Endometrial microvascular endothelial cells (primary cell): ENCODE data around the gene GPC6. TPM values are rescaled to one million over a fixed set of nuclear protein-coding genes. Genes with fewer than 3 reads are reported as not detected.

Experiments used
- in situ Hi-C: cut with HindIII; loops from 2 replicates; pipeline ENCODE4 v1.10.0; 2017; ENCODE audit warnings: low sequenced_read_pairs, low pct_unique_long_range_greater_than_20kb; ENCODE audit errors: inconsistent ontology term
- total RNA-seq: library from RNA; depleted of rRNA; stranded (reverse); fragments of >200 nt; gene quantifications from one replicate; pipeline ENCODE4 v1.2.3, GENCODE V29; 2015; ENCODE audit errors: inconsistent ontology term

The GPC6 gene
- total RNA-seq, 1 donor from 2014 or later: 0.46 TPM

DNA sequence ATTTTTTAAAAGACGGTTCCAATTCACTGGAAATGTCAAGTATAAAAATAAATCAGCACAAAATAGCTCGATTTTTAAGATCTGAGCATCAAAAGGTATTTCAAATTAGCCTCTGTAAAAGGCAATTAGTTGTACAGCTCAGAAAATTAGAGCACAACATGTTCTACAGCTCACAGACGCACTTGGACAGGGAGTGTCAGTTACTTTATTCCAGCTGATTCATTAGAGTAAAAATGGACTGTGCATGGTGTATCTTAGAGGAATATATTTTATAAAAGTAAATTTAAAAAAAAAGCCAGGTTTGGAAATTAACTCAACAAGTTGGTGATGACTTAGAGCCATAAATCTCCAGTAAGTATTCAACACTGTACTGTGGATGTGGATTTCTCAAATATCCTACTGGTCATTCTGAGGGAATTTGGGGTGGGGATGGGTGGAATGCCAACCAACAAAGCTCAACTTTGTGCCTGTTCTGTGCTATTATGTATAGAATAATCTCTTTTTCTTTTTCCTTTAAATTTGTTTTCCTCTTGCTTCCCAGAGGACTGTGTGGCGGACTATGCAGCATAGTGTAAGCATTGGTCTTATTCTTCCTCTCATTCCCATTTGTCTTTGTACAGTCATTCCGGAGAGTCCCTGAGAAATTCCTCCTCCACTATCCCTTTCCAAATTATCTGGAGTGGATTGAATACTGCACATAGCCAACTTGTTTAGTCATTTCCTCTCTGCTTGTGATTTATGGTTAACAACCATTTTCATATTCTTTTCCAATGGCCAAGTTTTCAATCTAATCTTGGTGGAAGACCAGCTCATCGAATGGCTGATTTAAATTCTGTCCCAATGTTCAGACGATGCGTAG, 1083.6 kb downstream of the GPC6 start:
- in situ Hi-C loops: no loop called here

DNA sequence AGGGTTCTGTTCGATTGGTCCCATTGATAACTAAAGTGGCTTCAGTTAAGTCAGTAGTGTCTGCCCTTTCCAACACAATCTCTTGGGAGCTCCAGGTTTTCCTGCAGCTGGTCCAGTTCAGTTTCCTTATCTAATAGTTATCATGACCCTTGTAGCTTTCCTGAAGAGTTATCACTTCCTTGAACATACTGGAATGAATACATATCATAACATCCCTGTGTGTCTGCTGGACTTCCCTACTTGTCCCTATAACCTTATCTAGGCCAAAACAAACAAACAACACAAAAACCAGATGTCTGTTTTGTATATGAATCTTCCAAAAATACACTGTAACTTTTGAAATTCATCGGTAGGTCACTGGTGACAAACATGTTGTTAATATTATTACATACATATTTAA, 1085.3 kb downstream of the GPC6 start:
- in situ Hi-C loops: no loop called here

DNA sequence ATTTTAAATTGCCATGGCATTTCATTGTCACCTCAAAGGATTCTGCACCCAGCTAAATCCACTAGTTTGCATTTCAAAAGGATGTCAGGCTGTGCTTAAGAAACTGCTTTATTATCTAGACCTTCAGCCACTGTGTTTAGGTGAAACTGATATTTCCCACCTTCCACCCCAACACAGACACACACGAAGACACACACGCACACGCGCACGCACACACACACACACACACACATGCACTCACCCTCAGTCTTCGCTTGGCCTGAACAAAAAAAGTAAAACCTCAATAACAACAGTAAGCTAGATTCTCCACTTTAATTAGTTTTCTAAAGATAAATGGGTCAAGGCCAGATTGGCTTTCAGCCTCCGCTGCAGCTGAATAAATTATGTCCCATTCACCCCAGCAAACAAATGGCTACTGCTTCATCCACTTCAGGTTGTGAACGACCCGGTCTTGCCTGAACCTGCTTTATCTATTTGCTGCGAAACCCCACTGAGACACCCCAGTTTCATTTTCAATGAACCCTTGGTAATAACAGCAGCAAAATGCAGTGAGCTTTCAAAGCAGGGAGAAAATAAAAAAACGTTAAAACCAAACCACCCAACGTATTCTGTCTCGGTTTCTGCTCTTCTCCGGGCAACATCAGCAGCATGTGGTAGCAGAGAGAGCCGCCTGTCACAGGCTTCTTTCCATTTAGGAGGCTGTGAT, 1086.1 kb downstream of the GPC6 start:
- in situ Hi-C loops: no loop called here

DNA sequence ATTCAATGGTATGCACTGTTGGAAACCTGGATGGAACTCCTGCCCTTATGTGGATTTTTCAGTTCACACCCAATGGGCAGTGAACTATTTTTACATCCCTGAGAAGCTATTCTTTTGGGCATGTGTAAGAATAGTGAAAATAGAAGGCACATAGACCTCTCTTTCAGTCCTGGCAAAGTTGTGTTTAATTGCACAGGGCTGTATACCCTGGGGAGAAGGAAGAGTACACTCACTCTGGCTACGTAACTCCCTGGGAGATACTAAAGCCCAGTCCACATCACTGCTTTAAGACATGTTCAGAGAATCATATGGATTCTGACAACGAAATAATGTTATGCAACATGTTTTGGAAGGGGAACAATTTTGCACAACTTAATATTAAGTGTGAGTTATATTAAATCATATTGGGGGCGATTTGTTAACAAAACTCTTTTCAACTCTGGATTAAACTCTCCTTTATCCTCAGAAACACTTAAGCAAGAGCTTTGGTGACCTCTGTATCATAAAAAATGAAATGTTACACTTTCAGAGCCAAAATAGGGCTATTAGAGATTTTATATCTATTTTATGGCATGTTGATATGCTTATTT, 1086.8 kb downstream of the GPC6 start:
- in situ Hi-C loops: no loop called here

DNA sequence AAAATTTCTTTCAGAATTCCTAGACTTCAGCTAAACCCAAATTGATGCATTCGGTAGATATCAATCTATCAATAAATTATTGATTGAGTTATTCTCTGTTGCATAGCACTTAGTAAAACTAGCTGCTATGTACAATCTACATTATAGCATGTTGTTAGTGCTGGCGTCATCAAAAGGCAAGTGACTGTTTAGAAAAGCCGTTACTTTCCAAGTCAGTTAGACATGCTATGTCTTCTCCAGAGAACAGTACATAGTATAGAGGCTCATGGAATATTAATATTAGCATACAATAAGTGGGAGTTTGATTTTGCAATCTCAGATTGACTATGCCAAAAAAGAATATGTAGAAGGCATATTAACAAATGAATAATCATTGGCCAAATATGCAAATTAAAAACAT, 1087.3 kb downstream of the GPC6 start:
- in situ Hi-C loops: no loop called here

DNA sequence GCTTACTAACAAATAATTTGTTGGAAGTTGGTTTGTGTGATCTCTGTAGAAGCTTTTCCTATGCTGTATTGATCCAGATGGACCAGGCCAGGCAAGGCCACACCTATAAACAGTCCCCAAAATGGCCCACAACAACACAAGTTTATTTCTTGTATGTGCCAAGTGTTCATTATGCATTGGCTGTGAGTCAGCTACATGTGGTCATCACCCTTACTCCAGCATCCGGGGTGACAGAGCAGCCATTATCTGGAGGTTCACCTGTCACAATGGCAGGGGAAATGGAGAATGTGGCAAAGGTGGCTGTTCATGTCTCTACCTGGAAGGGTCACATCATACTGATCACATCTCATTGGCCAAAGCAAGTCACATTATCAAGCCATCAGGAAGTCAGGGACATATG, 1088.6 kb downstream of the GPC6 start:
- in situ Hi-C loops: no loop called here

DNA sequence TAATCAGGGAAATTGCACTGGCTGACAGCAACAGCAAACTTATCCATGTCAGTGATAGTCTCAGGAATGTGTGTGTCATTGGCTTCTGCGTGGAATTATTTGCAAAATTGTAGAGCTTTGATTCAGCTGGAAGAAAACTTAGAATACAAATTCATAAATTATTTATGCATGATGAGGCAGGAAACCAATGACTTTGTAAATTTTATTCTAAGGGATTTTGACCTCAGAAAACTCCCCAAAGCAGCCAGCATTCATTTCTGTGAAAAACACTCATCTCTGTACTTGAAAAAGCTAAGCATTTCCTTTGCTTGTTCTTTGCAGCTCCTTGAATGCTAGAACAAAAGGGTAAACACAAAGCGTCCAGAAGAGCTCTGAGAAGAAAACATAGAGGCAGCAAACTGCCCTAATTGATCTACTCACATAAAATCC, 1090.5 kb downstream of the GPC6 start:
- in situ Hi-C loops: no loop called here

DNA sequence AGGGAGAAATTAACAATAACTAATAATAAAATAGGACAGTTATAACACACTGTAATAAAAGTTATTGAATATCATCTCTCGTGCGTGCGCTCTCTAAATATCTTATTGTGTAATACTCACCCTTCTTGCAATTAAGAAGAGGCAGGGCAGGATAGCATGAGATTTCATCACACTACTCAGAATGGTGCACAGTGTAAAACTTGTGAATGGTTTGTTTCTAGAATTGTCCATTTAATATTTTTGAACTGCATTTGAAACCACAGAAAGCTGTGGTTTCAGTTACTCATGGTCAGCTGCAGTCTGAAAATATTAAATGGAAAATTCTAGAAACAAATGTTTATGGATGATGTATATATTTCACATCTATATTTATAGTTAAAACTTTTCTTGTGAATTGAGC, 1091.8 kb downstream of the GPC6 start:
- in situ Hi-C loops: no loop called here

DNA sequence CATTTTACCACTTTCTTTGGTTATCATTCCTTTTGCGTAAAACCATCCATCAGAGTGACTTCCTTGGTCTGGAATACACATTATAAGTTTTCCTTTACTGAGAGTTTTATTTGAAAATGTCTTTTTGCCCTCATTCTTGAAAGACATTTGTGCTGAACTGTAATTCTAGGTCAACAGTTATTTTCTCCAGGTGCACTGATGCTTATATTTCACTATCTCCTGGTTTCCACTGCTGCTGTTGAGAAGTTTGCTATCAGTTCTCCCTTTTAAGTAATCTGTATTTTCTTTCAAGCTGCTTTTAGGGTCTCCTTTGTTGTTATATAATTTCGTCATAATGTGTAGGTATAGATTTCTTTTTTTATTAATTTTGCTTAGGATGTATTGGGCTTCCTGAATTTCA, 1092.9 kb downstream of the GPC6 start:
- in situ Hi-C loops: no loop called here

DNA sequence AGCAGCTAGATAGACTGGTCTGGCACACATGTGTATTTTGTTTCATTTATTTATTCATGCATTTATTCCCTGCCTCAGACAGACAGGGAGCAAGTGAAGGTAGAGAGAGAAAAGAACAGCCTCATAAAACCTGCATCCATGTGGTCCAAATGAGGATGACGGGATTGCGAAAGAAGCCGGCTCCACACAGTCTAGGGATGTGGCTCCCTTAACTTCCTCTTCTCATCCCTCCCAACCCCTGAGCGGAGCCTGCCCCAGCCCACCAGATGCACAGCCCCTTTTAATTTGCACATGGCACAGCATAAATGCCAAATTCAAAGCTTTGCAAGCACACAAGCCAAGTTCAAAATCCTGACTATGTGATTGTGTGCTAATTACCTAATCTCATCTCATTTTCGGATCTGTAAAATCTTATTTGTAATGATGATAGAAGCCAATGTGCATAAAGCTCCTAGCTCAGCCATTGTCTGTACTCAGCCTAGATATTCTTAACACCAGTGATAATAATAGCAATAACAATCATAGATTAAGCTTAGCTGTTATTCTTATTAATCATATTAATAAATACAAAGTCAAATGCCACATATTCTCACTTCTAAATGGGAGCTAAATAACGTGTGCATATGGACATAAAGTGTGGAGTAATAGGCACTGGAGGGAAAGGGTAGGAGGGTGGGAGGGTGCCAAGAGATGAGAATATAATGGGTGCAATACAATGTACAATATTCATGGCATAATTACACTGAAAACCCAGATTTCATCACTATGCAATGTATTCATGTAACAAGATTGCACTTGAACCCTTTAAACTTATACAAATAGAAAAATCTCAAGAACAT, 1096.5 kb downstream of the GPC6 start:
- in situ Hi-C loops: no loop called here

DNA sequence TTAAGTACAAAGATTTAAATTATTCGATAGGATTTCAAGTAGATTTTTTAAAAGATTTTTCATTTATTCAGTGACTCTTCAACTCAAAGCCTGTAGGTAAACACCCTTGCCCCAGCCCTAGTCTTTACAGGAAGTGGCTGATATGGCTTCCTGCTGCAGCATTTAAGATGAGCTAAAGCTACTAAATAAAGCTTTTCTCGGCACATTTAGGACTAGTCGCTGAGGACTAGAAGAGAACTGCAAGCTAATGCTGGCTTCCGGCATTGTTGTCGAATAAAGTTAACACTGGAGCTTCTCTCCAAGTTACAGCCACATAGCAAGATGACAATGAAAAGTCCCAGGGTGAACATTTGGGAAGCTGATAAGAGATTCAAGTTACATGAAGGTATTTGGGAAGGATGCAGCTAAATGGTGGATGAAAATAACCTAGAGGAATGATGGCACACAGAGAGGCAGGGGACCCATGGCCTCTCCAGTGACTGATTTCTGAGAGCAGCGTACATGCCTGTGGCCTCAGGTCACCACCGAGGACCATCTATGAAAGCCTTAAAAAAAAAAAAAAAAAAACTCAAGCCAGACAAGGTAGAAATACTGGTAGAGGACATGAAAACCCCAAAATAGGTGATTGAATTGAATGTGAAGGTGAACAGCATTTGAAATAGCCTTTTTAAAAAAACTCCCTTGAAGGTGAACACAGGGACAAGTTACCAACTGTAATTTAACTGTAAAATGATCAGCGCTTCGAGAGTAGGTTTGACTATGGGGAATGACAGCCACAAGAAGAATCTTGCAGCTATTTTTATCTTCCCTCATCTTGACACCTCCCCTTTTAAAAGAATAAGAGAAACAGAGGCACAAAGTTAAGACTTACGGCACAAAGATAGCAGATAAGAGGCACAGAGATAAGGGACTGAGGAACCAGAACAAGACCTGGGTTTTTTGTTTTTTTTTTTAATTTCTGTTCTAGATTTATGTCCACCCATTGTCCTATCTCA, 1097.5 kb downstream of the GPC6 start:
- in situ Hi-C loops: no loop called here

DNA sequence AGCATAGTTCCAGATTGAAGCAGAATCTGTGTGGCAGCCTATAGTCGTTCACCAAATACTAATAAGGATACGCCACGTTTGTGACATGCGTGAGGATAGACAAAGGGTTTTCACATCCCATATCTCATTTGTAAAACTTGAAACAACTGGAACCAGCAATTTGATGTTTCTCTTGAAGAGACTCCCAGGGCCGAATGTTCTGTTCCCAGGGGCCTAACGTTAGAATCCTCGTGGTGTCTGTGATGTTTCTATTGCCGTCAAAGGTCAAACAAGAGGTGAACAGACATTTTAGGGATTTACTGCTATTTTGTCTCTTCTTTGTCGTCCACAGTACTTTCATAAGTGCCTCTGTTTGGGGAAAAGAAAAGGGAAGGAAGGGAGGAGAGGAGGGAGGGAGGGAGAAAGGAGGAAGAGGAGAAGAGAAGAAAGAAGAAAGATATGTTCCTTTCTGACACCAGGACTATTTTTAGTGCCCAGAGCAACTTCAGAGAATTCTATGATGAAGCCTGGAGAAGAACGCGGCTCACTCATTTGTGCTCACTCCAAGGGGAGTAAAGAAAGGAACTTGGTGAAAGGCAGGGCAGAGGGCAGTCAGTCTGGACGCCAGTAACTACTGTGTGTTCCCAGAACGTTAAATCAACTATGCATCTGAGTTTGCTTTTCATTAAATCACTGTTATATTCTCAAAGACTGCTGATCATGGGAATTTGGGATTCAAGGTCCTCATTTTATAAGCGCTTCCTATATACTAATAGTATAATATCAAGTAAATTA, 1098.3 kb downstream of the GPC6 start:
- in situ Hi-C loops: no loop called here

DNA sequence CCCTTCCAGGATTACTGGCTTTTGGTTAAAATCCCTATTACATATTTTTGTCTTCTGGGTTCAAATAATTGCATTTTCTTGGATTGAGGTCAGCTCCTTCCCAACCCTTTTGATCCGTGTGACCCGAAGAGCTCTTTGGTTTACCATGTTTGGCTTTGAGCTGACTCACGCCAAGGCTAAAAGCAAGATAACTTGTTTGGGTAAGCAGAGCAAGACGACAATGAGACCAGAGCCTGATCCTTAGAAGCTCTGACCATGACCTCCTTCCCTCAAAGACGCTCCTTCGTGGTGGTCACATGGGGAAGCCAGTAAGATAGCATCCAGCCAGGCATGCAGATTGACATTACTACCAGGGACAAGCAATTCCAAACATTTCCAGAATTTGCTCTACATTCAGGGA, 1099.0 kb downstream of the GPC6 start:
- in situ Hi-C loops: no loop called here

DNA sequence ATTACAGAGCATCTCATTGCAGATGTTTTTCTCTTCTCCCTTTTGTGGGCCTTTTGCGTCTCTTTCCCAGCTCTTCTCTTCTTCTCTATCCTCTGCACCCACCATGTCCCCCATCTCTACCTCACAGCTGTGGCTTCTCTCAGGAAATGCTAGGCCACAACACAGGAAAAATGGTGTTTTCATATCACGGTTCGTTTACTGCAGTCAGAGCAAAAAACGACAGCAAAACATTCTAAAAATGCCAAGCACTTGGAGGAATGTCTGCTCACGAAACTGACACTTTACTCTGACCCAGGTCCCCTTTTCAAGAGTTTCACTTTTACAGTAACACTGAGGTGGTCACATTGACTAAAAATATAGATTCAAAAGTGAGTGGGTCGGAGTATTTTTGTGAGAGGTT, 1100.7 kb downstream of the GPC6 start:
- in situ Hi-C loops: no loop called here

DNA sequence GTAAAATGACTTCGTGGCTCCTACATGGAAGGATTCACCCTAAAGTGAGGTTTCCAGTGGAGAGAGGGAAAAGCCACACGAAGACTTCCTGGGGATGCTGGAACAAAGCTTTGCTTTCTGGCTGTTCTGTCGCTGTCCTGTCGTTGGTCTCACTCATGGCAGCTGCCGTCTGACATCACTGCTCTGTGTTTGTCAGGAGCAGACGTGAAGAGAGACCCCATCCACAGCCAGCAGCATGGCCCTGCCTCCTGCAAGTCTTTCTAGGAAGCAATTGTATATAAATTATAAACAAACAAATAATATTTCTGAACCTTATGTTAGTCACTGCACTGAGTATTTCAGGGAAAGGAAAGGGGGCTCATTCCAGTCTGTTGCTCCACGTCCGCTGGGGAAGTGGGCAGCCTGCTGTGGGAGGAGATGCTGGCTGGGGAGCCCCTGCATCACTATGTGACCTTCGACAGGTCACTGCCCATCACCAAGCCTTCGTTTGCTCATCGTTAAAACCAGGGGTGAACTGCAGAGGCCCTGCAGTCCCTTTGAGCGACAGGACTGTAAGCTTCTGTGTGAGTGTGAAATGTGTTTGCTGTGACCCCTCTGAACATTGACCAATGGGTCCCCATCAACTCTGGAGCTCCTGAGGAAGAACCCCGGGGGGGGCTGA, 1101.9 kb downstream of the GPC6 start:
- in situ Hi-C loops: no loop called here

DNA sequence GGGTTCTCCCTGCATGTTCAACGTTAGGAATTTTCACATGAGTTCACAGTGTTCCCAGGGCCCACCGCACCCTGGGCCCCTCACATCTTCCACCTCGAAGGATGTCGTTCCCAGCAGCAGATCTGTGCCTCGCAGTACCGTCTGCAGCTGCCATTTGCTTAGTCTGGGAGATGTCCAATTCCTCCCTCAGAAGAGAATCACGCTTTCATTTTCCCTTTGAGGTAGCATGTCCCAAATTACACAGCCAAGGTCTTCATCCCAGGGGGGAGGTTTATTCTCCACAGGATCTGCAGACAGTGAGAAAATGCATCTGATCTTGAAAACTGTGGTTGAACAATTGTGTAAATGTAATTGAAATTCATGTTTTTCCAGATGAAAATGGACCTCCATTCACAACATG, 1102.7 kb downstream of the GPC6 start:
- in situ Hi-C loops: no loop called here
